ENCODE measurements around the gene SGMS1.

DNA sequence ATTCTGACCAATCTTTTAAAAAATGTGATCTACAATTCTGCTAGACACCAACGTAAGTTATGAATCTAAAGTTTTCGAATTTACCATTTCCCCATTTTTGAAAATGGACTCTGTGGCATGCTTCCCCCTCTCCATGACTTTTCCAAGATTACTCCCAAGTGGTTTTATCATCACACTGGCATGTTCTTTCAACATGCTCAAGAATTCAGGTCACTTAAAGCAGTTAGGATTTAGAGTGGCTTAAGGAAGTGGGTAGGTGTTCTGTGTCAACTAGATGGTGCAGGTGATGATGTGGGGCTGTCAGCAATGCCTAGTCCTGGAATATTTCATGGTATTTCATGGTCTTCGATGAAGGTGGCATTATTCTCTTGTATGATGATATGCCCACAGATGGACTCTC, 208.5 kb downstream of the SGMS1 start:
- TF ChIP-seq CTCF (IDR thresholded peaks at IDR 0.05; ENCODE audit: low read length) = no peak
- TF ChIP-seq EZH2 (IDR thresholded peaks at IDR 0.05; ENCODE audit: borderline replicate concordance, low read length) = no peak

Measured in OCI-LY1 (cell line).